Measurements from ENCODE around the gene JAG2. TPM values are rescaled to one million over a fixed set of nuclear protein-coding genes. Genes with fewer than 3 reads are reported as not detected.

The JAG2 gene
- total RNA-seq, 1 donor from 2014 or later, result 5.7 TPM

- DNase-seq (ENCODE audit: low read depth), result no peak
- H3K4me3 ChIP-seq (ENCODE audit: low read depth, low read length), result no peak overlapping the region
- no peak for TF ChIP-seq CTCF (conservative IDR thresholded peaks at IDR 0.05; ENCODE audit: low read depth, low read length)
These were observed 43.8 kb downstream of the JAG2 start for GRCh38 chr14:105124823-105125222.

- TF ChIP-seq CTCF (conservative IDR thresholded peaks at IDR 0.05; ENCODE audit: low read depth, low read length), result no peak
- no peak for DNase-seq (ENCODE audit: low read depth)
- no peak overlapping the region for H3K4me3 ChIP-seq (ENCODE audit: low read depth, low read length)
These were observed 44.4 kb downstream of the JAG2 start for GRCh38 chr14:105123981-105124765.

- no peak for TF ChIP-seq CTCF (conservative IDR thresholded peaks at IDR 0.05; ENCODE audit: low read depth, low read length)
- no peak overlapping the region for H3K4me3 ChIP-seq (ENCODE audit: low read depth, low read length)
- DNase-seq (ENCODE audit: low read depth), result no peak
These were observed 45.4 kb downstream of the JAG2 start for GRCh38 chr14:105123064-105123665.

- no peak for DNase-seq (ENCODE audit: low read depth)
- TF ChIP-seq CTCF (conservative IDR thresholded peaks at IDR 0.05; ENCODE audit: low read depth, low read length), result no peak
- H3K4me3 ChIP-seq (ENCODE audit: low read depth, low read length), result no peak overlapping the region
These were observed 48.5 kb downstream of the JAG2 start for GRCh38 chr14:105120056-105120455.

- TF ChIP-seq CTCF (conservative IDR thresholded peaks at IDR 0.05; ENCODE audit: low read depth, low read length), result no peak
- DNase-seq (ENCODE audit: low read depth), result no peak
- H3K4me3 ChIP-seq (ENCODE audit: low read depth, low read length), result no peak overlapping the region
These were observed 49.1 kb downstream of the JAG2 start for GRCh38 chr14:105119408-105120025.

- no peak overlapping the region for H3K4me3 ChIP-seq (ENCODE audit: low read depth, low read length)
- no peak for DNase-seq (ENCODE audit: low read depth)
- TF ChIP-seq CTCF (conservative IDR thresholded peaks at IDR 0.05; ENCODE audit: low read depth, low read length), result no peak
These were observed 49.7 kb downstream of the JAG2 start for GRCh38 chr14:105118646-105119407.

Measured in epithelial cell of proximal tubule (primary cell).